ENCODE results near the gene DOK3. TPM values are rescaled to one million over a fixed set of nuclear protein-coding genes. Genes with fewer than 3 reads are reported as not detected.

The DOK3 gene
- total and polyA plus RNA-seq, 2 of the 13 experiments (the other 11 are each of a cell fraction or from before 2014, with no cell fraction given), result 1.4 to 1.5 TPM

DNA sequence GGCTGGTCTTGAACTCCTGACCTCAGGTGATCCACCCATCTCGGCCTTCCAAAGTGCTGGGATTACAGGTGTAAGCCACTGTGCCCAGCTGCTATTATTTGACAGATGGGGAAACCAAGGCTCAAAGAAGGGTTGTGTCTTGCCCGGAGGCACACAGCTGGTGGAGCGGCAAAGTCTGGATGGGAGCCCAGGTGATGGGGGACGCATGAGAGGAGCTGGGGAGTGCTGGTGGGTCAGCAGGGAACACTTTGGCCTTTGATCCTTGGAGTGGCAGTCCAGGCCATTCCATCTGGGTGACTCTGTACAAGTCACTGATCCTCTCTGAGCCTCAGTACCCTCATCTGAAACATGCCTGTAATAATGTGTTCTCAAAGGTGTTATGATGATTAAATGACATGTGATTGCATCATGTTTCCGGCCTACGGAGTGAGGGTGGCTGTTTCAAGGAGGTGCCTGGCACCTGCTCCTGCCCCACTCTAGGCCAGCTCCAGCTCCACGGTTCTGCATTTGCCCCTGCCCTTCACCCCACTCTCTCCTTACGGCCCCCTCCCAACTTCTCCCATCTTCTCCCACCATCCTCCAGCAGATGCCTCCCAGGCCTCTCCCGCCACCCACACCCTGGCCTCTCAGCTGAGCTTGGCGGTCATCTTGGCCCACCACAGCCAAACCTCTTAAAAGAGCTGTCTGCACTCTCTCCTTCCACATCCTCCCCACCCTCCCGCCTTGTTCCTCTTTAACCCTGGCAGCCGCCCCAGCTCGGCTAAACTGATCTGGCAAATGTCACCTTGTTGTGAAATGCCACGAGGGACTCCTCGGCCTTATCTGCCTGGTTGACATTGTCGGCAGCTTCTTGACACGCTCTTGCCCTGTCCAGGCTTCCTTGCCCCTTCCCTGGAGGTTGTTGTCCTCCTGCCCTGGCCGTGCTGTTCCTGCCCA lies 30.6 kb downstream of the DOK3 start:
- 0 out of 2 replicates have a peak overlapping the region, but pooled peaks have one; percentile 7 for H3K4me2 ChIP-seq (ENCODE audit: low read depth, low read length)
- H3K4me1 ChIP-seq (ENCODE audit: insufficient read depth, low read length), result peaks cover 54% of the 10 kb centered on the region
- intact Hi-C loops (cut with micrococcal nuclease; ENCODE audit: unreplicated experiment) (no loop called here), in situ Hi-C loops (cut with HindIII; ENCODE audit: extremely low pct_ligation_motif_present, low pct_unique_long_range_greater_than_20kb) (no loop called here)
- no TSS peak for BruUV-seq (replicated peaks)
- DNase-seq (ENCODE audit: low spot score) (no peak), FAIRE-seq (no peak), ATAC-seq (peak; percentile 5; the same call in 1 of the 3 replicates)
- H3K9me3 ChIP-seq (ENCODE audit: low read length), result no peaks in the 10 kb centered on the region
- H3K9ac ChIP-seq (ENCODE audit: insufficient read depth, low read depth, low read length), result no peak overlapping the region
- no peaks in the 10 kb centered on the region for H3K36me3 ChIP-seq (replicated peaks in 1 of 2; ENCODE audit: control insufficient read depth in 1 of 2, insufficient read depth in 2 of 2, low read length in 2 of 2)
- no peaks in the 10 kb centered on the region for H4K20me1 ChIP-seq (ENCODE audit: insufficient read depth, low read length)
- H3K27ac ChIP-seq (ENCODE audit: extremely low read length, insufficient read depth, low read length), result no peak overlapping the region
- H3K4me3 ChIP-seq (replicated peaks in 1 of 3; ENCODE audit: insufficient read depth in 1 of 3, low read depth in 2 of 3, low read length in 3 of 3), result no peak overlapping the region
- ChIA-PET CTCF (ENCODE audit: low intra/inter-chr PET ratio, low total read pairs) (no interaction called here), POLR2A (interaction anchor here (1.5 to 4.9 kb wide), 4 partner anchors 17 to 31 kb away, joined by 3 to 42 read pairs (median 6); partner anchors contain the start of gene PDLIM7)
- H3K79me2 ChIP-seq (ENCODE audit: insufficient read depth, low read length), result no peaks in the 10 kb centered on the region
- TF ChIP-seq ZMAT3 (CRISPR knock-in tag; conservative IDR thresholded peaks at IDR 0.05), result no peak
- TF ChIP-seq, protein P1, sequence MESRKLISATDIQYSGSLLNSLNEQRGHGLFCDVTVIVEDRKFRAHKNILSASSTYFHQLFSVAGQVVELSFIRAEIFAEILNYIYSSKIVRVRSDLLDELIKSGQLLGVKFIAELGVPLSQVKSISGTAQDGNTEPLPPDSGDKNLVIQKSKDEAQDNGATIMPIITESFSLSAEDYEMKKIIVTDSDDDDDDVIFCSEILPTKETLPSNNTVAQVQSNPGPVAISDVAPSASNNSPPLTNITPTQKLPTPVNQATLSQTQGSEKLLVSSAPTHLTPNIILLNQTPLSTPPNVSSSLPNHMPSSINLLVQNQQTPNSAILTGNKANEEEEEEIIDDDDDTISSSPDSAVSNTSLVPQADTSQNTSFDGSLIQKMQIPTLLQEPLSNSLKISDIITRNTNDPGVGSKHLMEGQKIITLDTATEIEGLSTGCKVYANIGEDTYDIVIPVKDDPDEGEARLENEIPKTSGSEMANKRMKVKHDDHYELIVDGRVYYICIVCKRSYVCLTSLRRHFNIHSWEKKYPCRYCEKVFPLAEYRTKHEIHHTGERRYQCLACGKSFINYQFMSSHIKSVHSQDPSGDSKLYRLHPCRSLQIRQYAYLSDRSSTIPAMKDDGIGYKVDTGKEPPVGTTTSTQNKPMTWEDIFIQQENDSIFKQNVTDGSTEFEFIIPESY (CRISPR knock-in tag; IDR thresholded peaks at IDR 0.05), result peak; percentile 38; the same call in 1 of the 2 replicates
- TF ChIP-seq CEBPG (CRISPR knock-in tag; IDR thresholded peaks at IDR 0.05), result peak; percentile 51
- TF ChIP-seq SP140L (CRISPR knock-in tag; IDR thresholded peaks at IDR 0.05; ENCODE audit: borderline replicate concordance), result no peak
- peak; percentile 29; the same call in 1 of the 2 replicates for TF ChIP-seq HNF4A (CRISPR knock-in tag; IDR thresholded peaks at IDR 0.05)
- TF ChIP-seq U2AF2 (IDR thresholded peaks at IDR 0.05; ENCODE audit: low read depth, low read length), result no peak
- TF ChIP-seq CEBPB (IDR thresholded peaks at IDR 0.05; ENCODE audit: borderline replicate concordance, low read depth, low read length), result peak; percentile 79
- no peak for TF ChIP-seq HIVEP1 (CRISPR knock-in tag; IDR thresholded peaks at IDR 0.05)
- TF ChIP-seq, protein P2, sequence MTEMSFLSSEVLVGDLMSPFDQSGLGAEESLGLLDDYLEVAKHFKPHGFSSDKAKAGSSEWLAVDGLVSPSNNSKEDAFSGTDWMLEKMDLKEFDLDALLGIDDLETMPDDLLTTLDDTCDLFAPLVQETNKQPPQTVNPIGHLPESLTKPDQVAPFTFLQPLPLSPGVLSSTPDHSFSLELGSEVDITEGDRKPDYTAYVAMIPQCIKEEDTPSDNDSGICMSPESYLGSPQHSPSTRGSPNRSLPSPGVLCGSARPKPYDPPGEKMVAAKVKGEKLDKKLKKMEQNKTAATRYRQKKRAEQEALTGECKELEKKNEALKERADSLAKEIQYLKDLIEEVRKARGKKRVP (CRISPR knock-in tag; IDR thresholded peaks at IDR 0.05), result peak in 1 of 2 experiments; percentile 84; a peak in 2 of 4 replicates
- WGBS (ENCODE audit: low lambda C conversion rate), result 50% methylated on average over 17 of the region's 18 CpGs
- H3K27me3 ChIP-seq (ENCODE audit: control insufficient read depth in 1 of 2, insufficient read depth in 2 of 2, low read length in 2 of 2), result no peaks in the 10 kb centered on the region
- no peak overlapping the region for H2AFZ ChIP-seq (ENCODE audit: low read length)
